Activated CD8-positive, alpha-beta T cell treated with anti-CD3 and anti-CD28 coated beads for 36 hours (primary cell): ENCODE measurements around the gene POLR2H. TPM values are rescaled to one million over a fixed set of nuclear protein-coding genes. Genes with fewer than 3 reads are reported as not detected.

ENCODE experiments used
- ATAC-seq: fragments of 200-7000 bp; cut with Tn5 transposase; one replicate; pipeline ENCODE4 v1.10.0; 2021; ENCODE audit warnings: mild to moderate bottlenecking, moderate library complexity
- CTCF ChIA-PET: fragments of 350-600 bp; sonication (Branson Sonifier 250); formaldehyde crosslinking; loops from one replicate; lab custom pipeline; 2021; ENCODE audit warnings: antibody characterized with exemption; lab: Charles Lee
- POLR2A ChIA-PET: fragments of 350-600 bp; sonication (Branson Sonifier 250); formaldehyde crosslinking; loops from one replicate; lab custom pipeline; 2021; ENCODE audit warnings: antibody characterized with exemption; lab: Charles Lee
- DNase-seq: peaks from one replicate; pipeline ENCODE4 v3.0.0-alpha.2; 2020
- H3K27ac Mint-ChIP-seq: one replicate; pipeline ENCODE4 v1.8.0; 2021; ENCODE audit warnings: mild to moderate bottlenecking, mixed read lengths
- H3K27me3 Mint-ChIP-seq: one replicate; pipeline ENCODE4 v1.8.0; 2021; ENCODE audit warnings: mixed read lengths
- H3K36me3 Mint-ChIP-seq: one replicate; pipeline ENCODE4 v1.8.0; 2021; ENCODE audit warnings: low read depth, mixed read lengths
- H3K4me1 Mint-ChIP-seq: one replicate; pipeline ENCODE4 v1.8.0; 2021; ENCODE audit warnings: low read depth, mixed read lengths
- H3K4me3 Mint-ChIP-seq: one replicate; pipeline ENCODE4 v1.8.0; 2021; ENCODE audit warnings: mild to moderate bottlenecking, moderate library complexity, mixed read lengths
- H3K9me3 Mint-ChIP-seq: one replicate; pipeline ENCODE4 v1.8.0; 2021; ENCODE audit warnings: mixed read lengths
- intact Hi-C: fragments of 100-400 bp; cut with micrococcal nuclease; formaldehyde crosslinking; loops from one replicate; pipeline ENCODE4 v1.10.0; 2022
- total RNA-seq, 2 experiments: library from RNA; stranded (reverse); gene quantifications; one replicate each; pipeline ENCODE4 v1.2.3, GENCODE V29; 2021
- TF ChIP-seq, protein P1 (sequence below): fragments of 200-600 bp; IDR thresholded peaks from one replicate; pipeline ENCODE4 v1.8.0; 2022; ENCODE audit warnings: antibody characterized with exemption, mild to moderate bottlenecking

The POLR2H gene
- total RNA-seq, 2 experiments from 2014 or later = 166 to 169 TPM

DNA sequence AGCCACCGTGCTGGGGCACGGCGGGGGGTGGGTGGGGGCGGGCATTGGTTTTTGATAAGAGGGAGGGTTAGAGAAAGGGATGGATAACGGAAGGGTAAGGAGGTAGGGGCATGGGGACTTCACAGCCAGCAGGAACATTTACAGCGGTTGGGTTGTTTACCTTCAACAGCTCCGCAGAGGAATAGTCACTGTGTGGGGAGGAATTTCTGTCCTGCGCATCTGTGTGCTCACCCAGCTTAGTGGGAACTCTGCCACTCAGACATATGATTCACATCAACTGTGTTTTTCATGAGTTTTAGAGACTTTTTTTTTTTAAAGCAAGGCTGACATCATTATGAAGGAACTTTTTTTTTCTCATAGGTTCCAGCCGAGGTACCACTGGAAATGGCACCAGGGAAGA, 37.9 kb downstream of the POLR2H start:
- ATAC-seq (no peak), DNase-seq (no peak)
- TF ChIP-seq, protein P1, sequence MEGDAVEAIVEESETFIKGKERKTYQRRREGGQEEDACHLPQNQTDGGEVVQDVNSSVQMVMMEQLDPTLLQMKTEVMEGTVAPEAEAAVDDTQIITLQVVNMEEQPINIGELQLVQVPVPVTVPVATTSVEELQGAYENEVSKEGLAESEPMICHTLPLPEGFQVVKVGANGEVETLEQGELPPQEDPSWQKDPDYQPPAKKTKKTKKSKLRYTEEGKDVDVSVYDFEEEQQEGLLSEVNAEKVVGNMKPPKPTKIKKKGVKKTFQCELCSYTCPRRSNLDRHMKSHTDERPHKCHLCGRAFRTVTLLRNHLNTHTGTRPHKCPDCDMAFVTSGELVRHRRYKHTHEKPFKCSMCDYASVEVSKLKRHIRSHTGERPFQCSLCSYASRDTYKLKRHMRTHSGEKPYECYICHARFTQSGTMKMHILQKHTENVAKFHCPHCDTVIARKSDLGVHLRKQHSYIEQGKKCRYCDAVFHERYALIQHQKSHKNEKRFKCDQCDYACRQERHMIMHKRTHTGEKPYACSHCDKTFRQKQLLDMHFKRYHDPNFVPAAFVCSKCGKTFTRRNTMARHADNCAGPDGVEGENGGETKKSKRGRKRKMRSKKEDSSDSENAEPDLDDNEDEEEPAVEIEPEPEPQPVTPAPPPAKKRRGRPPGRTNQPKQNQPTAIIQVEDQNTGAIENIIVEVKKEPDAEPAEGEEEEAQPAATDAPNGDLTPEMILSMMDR = no peak
- Mint-ChIP-seq H3K4me3 (no peak overlapping the region), H3K9me3 (no peaks in the 10 kb centered on the region), H3K36me3 (no peaks in the 10 kb centered on the region), H3K27me3 (peaks cover 4% of the 10 kb centered on the region), H3K27ac (no peak overlapping the region), H3K4me1 (no peaks in the 10 kb centered on the region)
- intact Hi-C loops = no loop called here
- ChIA-PET CTCF (no interaction called here), POLR2A (no interaction called here)

- intact Hi-C loops = no loop called here
Observed at GRCh38 chr3:184405075-184406030, 43.8 kb downstream of the POLR2H start.

GRCh38 chr3:184409331-184409926, 47.9 kb downstream of the POLR2H start:
- TF ChIP-seq, protein P1 = no peak
- H3K4me1 Mint-ChIP-seq = no peaks in the 10 kb centered on the region
- no peak overlapping the region for H3K27ac Mint-ChIP-seq
- H3K36me3 Mint-ChIP-seq = no peaks in the 10 kb centered on the region
- H3K27me3 Mint-ChIP-seq = no peaks in the 10 kb centered on the region
- DNase-seq (no peak), ATAC-seq (no peak)
- H3K9me3 Mint-ChIP-seq = no peaks in the 10 kb centered on the region
- ChIA-PET POLR2A (no interaction called here), CTCF (interaction anchor here (0.7 to 0.8 kb wide), 2 partner anchors 9 to 104 kb away, joined by 3 read pairs; no protein-coding TSS in a partner anchor)
- no peak overlapping the region for H3K4me3 Mint-ChIP-seq
- intact Hi-C loops = no loop called here

More at GRCh38 chr3:184405075-184406030, 43.8 kb downstream of the POLR2H start:
- H3K4me3 Mint-ChIP-seq = no peak overlapping the region
- no peak for DNase-seq
- CTCF ChIA-PET = interaction anchor here (1.0 kb wide), 1 partner anchor 34 kb away, joined by 4 read pairs; no protein-coding TSS in a partner anchor
- H3K36me3 Mint-ChIP-seq = no peaks in the 10 kb centered on the region
- no peak for ATAC-seq
- POLR2A ChIA-PET = interaction anchor here (0.6 to 1.2 kb wide), 2 partner anchors 78 to 1323 kb away, joined by 3 read pairs; no protein-coding TSS in a partner anchor
- H3K27me3 Mint-ChIP-seq = peaks cover 4% of the 10 kb centered on the region
- no peaks in the 10 kb centered on the region for H3K4me1 Mint-ChIP-seq
- no peaks in the 10 kb centered on the region for H3K9me3 Mint-ChIP-seq
- TF ChIP-seq, protein P1 = no peak
- H3K27ac Mint-ChIP-seq = no peak overlapping the region

DNA sequence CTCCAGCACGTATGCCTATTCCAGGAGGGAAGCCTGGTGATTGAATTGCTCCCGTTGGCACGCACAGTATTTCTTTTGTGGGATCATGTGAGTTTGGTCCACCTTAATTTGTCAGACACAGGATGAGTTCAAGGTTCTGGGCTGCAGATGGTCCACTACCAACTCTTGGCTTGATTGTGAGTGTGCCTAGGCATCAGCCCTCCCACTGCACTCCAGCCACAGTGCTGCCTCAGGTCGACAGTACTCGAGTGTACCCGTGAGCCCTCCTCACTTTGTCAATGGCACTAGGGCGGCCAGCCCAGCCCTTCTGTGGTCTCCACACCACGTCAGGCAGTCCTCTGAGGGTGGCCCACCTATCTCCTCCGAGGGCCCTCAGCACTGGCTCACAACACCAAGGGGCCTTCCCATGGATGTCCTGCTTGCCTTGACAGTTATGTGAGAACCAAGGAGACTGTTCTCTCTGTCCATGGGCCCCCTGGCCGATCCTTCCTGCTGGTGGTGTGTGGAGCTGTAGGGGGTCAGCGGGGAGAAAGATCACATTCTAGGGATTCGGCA, 48.5 kb downstream of the POLR2H start:
- Mint-ChIP-seq H3K4me1 (no peaks in the 10 kb centered on the region), H3K4me3 (no peak overlapping the region), H3K27me3 (no peaks in the 10 kb centered on the region), H3K27ac (no peak overlapping the region), H3K9me3 (no peaks in the 10 kb centered on the region), H3K36me3 (no peaks in the 10 kb centered on the region)
- ChIA-PET POLR2A (no interaction called here), CTCF (interaction anchor here (0.7 kb wide), 1 partner anchor 8 kb away, joined by 3 read pairs; no protein-coding TSS in a partner anchor)
- intact Hi-C loops = loop anchor here (10.0 kb wide), 1 partner anchor 105 kb away; no protein-coding TSS in a partner anchor
- TF ChIP-seq, protein P1 = no peak
- no peak for ATAC-seq
- no peak for DNase-seq
